ENCODE data around the gene HRH2. TPM values are rescaled to one million over a fixed set of nuclear protein-coding genes. Genes with fewer than 3 reads are reported as not detected.
A peak's percentile ranks its signal among the peaks of the same experiment; 100 is the strongest.

The HRH2 gene
- total and polyA plus RNA-seq, 9 of the 15 experiments (the other 6 are each of a cell fraction or from before 2014, with no cell fraction given): 0.04 TPM; not detected in 8

DNA sequence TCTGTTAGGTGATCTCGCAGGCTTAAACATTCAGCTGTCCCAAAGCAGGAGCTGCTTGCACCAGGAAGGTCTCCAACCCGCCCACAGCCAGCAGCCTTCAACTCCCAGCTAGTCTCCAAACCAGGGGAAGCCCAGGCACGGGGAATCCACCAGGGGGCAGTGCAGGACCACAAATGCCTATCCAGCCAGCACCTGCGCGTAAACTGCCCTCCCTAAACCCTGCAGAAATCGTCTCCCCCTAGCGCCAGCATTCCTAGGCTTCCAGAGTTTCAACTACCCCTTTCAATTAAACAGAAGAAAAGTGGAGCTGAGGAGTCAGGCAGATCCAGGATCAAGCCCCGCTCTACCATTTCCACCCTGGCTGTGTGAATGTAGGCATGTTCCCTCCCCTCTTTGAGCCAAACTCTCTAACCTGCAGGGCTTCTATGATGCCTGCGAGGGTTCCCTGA, 72.0 kb downstream of the HRH2 start (continued):
- TF ChIP-seq, protein P1, sequence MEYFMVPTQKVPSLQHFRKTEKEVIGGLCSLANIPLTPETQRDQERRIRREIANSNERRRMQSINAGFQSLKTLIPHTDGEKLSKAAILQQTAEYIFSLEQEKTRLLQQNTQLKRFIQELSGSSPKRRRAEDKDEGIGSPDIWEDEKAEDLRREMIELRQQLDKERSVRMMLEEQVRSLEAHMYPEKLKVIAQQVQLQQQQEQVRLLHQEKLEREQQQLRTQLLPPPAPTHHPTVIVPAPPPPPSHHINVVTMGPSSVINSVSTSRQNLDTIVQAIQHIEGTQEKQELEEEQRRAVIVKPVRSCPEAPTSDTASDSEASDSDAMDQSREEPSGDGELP (CRISPR knock-in tag; IDR thresholded peaks at IDR 0.05; ENCODE audit: borderline replicate concordance): peak; percentile 51; the same call in 1 of the 2 replicates
- TF ChIP-seq CC2D1A (IDR thresholded peaks at IDR 0.05) (peak; percentile 82), ZNF75A (CRISPR knock-in tag; IDR thresholded peaks at IDR 0.05) (no peak), ZNF175 (CRISPR knock-in tag; IDR thresholded peaks at IDR 0.05; ENCODE audit: low read depth) (no peak), RBM22 (IDR thresholded peaks at IDR 0.05; ENCODE audit: low read depth, low read length, poor library complexity, severe bottlenecking) (no peak), ZNF146 (CRISPR knock-in tag; IDR thresholded peaks at IDR 0.05; ENCODE audit: unreplicated experiment) (no peak), ZNF253 (CRISPR knock-in tag; conservative IDR thresholded peaks at IDR 0.05) (no peak), RAD21 (CRISPR knock-in tag; conservative IDR thresholded peaks at IDR 0.05 in 1 of 2, IDR thresholded peaks at IDR 0.05 in 1 of 2) (peak; percentile 97 to 98), ZNF717 (CRISPR knock-in tag; IDR thresholded peaks at IDR 0.05) (no peak), PYGO2 (tag; IDR thresholded peaks at IDR 0.05) (no peak)
- TF ChIP-seq, protein P2, sequence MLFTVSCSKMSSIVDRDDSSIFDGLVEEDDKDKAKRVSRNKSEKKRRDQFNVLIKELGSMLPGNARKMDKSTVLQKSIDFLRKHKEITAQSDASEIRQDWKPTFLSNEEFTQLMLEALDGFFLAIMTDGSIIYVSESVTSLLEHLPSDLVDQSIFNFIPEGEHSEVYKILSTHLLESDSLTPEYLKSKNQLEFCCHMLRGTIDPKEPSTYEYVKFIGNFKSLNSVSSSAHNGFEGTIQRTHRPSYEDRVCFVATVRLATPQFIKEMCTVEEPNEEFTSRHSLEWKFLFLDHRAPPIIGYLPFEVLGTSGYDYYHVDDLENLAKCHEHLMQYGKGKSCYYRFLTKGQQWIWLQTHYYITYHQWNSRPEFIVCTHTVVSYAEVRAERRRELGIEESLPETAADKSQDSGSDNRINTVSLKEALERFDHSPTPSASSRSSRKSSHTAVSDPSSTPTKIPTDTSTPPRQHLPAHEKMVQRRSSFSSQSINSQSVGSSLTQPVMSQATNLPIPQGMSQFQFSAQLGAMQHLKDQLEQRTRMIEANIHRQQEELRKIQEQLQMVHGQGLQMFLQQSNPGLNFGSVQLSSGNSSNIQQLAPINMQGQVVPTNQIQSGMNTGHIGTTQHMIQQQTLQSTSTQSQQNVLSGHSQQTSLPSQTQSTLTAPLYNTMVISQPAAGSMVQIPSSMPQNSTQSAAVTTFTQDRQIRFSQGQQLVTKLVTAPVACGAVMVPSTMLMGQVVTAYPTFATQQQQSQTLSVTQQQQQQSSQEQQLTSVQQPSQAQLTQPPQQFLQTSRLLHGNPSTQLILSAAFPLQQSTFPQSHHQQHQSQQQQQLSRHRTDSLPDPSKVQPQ (CRISPR knock-in tag; IDR thresholded peaks at IDR 0.05; ENCODE audit: borderline replicate concordance): no peak
- TF ChIP-seq, protein P3, sequence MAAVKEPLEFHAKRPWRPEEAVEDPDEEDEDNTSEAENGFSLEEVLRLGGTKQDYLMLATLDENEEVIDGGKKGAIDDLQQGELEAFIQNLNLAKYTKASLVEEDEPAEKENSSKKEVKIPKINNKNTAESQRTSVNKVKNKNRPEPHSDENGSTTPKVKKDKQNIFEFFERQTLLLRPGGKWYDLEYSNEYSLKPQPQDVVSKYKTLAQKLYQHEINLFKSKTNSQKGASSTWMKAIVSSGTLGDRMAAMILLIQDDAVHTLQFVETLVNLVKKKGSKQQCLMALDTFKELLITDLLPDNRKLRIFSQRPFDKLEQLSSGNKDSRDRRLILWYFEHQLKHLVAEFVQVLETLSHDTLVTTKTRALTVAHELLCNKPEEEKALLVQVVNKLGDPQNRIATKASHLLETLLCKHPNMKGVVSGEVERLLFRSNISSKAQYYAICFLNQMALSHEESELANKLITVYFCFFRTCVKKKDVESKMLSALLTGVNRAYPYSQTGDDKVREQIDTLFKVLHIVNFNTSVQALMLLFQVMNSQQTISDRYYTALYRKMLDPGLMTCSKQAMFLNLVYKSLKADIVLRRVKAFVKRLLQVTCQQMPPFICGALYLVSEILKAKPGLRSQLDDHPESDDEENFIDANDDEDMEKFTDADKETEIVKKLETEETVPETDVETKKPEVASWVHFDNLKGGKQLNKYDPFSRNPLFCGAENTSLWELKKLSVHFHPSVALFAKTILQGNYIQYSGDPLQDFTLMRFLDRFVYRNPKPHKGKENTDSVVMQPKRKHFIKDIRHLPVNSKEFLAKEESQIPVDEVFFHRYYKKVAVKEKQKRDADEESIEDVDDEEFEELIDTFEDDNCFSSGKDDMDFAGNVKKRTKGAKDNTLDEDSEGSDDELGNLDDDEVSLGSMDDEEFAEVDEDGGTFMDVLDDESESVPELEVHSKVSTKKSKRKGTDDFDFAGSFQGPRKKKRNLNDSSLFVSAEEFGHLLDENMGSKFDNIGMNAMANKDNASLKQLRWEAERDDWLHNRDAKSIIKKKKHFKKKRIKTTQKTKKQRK (IDR thresholded peaks at IDR 0.05; ENCODE audit: borderline replicate concordance, low read depth, low read length): no peak
